Testis (tissue), 3 donors: ENCODE data around the gene NUCB1. TPM values are rescaled to one million over a fixed set of nuclear protein-coding genes. Genes with fewer than 3 reads are reported as not detected.
A peak's percentile ranks its signal among the peaks of the same experiment; 100 is the strongest.
"Not testable (repeated sequence)": the region's sequence is repeated elsewhere in the genome, so short reads cannot be mapped to it uniquely, and the experiment has no call there.

Experiments
- DNase-seq: peaks from one replicate; pipeline ENCODE4 v3.0.0-alpha.2; 2019
- H3K27ac ChIP-seq, 2 donors: fragments of 200-600 bp; sonication (generic); one replicate each; pipeline ENCODE4 v1.5.1; 2019
- H3K27me3 ChIP-seq: fragments of 200-600 bp; sonication (generic); one replicate; pipeline ENCODE4 v1.5.1; 2019
- H3K36me3 ChIP-seq: fragments of 200-600 bp; sonication (generic); one replicate; pipeline ENCODE4 v1.5.1; 2017; ENCODE audit warnings: low read depth; ENCODE audit errors: missing control alignments
- H3K4me1 ChIP-seq: fragments of 200-600 bp; sonication (generic); one replicate; pipeline ENCODE4 v1.5.1; 2019
- H3K4me3 ChIP-seq, 2 donors: fragments of 200-600 bp; sonication (generic); one replicate each; pipeline ENCODE4 v1.5.1; 2017 to 2019
- H3K9me3 ChIP-seq: fragments of 200-600 bp; sonication (generic); one replicate; pipeline ENCODE4 v1.5.1; 2017
- POLR2A ChIP-seq: fragments of 450-650 bp; IDR thresholded peaks from one replicate; pipeline ENCODE4 v1.6.1; 2017; ENCODE audit warnings: antibody characterized with exemption, mild to moderate bottlenecking, moderate library complexity
- WGBS, 2 donors: methylation state at CpG; one replicate each; pipeline ENCODE4 v1.1.5; 2018; 5-methylcytosine and 5-hydroxymethylcytosine counted together
- intact Hi-C: fragments of 100-400 bp; cut with DNase I; formaldehyde crosslinking; loops from one replicate; pipeline ENCODE4 v1.15.1; 2023; ENCODE audit warnings: low total_unique reads
- polyA plus RNA-seq: library from polyadenylated mRNA; stranded (reverse); fragments of 350-450 nt; fragmentation: Illumina TruSeq; extraction: RNeasy Lipid Tissue Mini Kit (QIAGEN cat#74804); gene quantifications from one replicate; pipeline ENCODE4 v1.2.3, GENCODE V29; 2014; ENCODE audit warnings: low read depth, low replicate concordance; ENCODE audit not compliant: insufficient read depth
- total RNA-seq, 2 donors: library from RNA; depleted of rRNA; stranded (reverse); fragments of >200 nt; gene quantifications; one replicate each; pipeline ENCODE4 v1.2.3, GENCODE V29; 2016
- TF ChIP-seq, protein P1 (sequence below), 3 experiments: fragments of 450-650 bp in 2 of 3; fragments of 200-600 bp in 1 of 3; sonication (generic) in 1 of 3; IDR thresholded peaks; one replicate each; pipeline ENCODE4 v1.5.1; 2016 to 2019; ENCODE audit warnings: antibody characterized with exemption in 3 of 3, mild to moderate bottlenecking in 2 of 3, moderate library complexity in 1 of 3

Gene NUCB1
- total and polyA plus RNA-seq, 3 donors from 2014 or later: 136 to 208 (median 139) TPM

DNA sequence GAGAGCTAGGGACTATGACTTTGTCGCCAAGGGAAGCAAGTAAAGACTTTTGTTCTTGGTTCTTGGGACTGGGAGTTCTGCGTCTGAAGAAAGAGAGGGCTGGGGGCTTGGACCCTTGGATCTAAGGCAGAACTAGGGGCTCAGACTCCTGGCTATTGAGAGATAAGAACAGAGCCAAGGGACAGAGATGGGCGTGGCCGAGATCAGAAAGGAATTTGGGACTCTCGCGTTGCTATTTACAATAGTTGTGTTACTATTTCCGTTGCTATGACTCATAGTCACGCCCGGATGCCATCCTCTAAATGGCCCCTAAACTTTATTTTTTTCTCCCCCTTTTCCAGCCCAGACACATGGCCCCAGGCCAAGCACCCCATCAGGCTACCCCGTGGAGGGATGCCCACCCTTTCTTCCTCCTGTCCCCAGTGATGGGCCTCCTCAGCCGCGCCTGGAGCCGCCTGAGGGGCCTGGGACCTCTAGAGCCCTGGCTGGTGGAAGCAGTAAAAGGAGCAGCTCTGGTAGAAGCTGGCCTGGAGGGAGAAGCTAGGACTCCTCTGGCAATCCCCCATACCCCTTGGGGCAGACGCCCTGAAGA, 27.1 kb upstream of the NUCB1 start:
- H3K27ac ChIP-seq: peak overlapping the region; percentile 100
- DNase-seq: peak; percentile 94
- H3K4me3 ChIP-seq: peak overlapping the region; percentile 98 to 100
- H3K4me1 ChIP-seq: peaks cover 32% of the 10 kb centered on the region
- no peaks in the 10 kb centered on the region for H3K27me3 ChIP-seq
- WGBS, 2 donors: 2 to 10% methylated on average over 13 to 14 of the region's 14 CpGs
- TF ChIP-seq, protein P1, sequence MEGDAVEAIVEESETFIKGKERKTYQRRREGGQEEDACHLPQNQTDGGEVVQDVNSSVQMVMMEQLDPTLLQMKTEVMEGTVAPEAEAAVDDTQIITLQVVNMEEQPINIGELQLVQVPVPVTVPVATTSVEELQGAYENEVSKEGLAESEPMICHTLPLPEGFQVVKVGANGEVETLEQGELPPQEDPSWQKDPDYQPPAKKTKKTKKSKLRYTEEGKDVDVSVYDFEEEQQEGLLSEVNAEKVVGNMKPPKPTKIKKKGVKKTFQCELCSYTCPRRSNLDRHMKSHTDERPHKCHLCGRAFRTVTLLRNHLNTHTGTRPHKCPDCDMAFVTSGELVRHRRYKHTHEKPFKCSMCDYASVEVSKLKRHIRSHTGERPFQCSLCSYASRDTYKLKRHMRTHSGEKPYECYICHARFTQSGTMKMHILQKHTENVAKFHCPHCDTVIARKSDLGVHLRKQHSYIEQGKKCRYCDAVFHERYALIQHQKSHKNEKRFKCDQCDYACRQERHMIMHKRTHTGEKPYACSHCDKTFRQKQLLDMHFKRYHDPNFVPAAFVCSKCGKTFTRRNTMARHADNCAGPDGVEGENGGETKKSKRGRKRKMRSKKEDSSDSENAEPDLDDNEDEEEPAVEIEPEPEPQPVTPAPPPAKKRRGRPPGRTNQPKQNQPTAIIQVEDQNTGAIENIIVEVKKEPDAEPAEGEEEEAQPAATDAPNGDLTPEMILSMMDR (IDR thresholded peaks at IDR 0.05): no peak
- TF ChIP-seq POLR2A: no peak
- H3K9me3 ChIP-seq: no peaks in the 10 kb centered on the region
- no peaks in the 10 kb centered on the region for H3K36me3 ChIP-seq
- intact Hi-C loops: no loop called here

DNA sequence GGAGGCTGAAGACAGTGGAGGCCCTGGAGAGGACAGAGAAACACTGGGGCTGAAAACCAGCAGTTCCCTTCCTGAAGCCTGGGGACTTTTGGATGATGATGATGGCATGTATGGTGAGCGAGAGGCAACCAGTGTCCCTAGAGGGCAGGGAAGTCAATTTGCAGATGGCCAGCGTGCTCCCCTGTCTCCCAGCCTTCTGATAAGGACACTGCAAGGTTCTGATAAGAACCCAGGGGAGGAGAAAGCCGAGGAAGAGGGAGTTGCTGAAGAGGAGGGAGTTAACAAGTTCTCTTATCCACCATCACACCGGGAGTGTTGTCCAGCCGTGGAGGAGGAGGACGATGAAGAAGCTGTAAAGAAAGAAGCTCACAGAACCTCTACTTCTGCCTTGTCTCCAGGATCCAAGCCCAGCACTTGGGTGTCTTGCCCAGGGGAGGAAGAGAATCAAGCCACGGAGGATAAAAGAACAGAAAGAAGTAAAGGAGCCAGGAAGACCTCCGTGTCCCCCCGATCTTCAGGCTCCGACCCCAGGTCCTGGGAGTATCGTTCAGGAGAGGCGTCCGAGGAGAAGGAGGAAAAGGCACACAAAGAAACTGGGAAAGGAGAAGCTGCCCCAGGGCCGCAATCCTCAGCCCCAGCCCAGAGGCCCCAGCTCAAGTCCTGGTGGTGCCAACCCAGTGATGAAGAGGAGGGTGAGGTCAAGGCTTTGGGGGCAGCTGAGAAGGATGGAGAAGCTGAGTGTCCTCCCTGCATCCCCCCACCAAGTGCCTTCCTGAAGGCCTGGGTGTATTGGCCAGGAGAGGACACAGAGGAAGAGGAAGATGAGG, 26.4 kb upstream of the NUCB1 start:
- no peak for TF ChIP-seq POLR2A
- TF ChIP-seq, protein P1 (IDR thresholded peaks at IDR 0.05): no peak
- no peaks in the 10 kb centered on the region for H3K9me3 ChIP-seq
- H3K4me3 ChIP-seq: peak overlapping the region; percentile 98 to 100
- no peaks in the 10 kb centered on the region for H3K36me3 ChIP-seq
- H3K4me1 ChIP-seq: peaks cover 27% of the 10 kb centered on the region
- 33 to 52% methylated on average over 14 of the region's 14 CpGs for WGBS, 2 donors
- no peaks in the 10 kb centered on the region for H3K27me3 ChIP-seq
- peak overlapping the region; percentile 100 for H3K27ac ChIP-seq
- peak; percentile 72 for DNase-seq
- intact Hi-C loops: no loop called here

GRCh38 chr19:48874303-48875135, 25.6 kb upstream of the NUCB1 start:
- DNase-seq: no peak

DNA sequence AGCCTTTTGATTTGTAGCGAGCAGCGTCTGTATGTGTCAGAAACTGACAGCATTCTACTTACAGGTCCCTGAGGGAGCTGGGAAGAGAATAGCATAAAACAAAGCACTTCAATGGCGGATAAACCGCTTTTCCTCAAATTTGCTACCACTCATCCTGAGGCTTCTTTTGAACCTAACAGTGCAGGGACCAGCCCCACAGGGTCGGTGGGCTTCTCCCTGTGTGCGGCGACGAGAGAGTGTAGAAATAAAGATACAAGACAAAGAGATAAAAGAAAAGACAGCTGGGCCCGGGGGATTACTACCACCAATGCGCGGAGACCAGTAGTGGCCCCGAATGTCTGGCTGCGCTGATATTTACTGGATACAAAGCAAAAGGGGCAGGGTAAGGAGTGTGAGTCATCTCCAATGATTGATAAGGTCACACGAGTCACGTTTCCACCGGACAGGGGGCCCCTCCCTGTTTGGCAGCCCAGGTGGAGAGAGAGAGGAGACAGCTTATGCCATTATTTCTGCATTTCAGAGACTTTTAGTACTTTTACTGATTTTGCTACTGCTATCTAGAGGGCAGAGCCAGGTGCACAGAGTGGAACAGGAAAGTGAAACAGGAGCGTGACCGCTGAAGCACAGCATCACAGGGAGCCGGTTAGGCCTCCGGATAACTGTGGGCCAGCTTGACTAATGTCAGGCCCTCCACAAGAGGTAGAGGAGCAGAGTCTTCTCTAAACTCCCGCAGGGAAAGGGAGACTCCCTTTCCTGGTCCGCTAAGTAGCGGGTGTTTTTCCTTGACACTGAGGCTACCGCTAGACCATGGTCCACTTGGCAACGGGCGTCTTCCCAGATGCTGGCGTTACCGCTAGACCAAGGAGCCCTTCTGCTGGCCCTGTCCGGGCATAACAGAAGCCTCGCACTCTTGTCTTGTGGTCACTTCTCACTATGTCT, 23.8 kb upstream of the NUCB1 start:
- 75 to 76% methylated on average over 30 of the region's 30 CpGs for WGBS, 2 donors
- DNase-seq, intact Hi-C loops, H3K36me3 ChIP-seq, H3K27me3 ChIP-seq, H3K9me3 ChIP-seq, H3K4me3 ChIP-seq: not testable (repeated sequence)
- Histone ChIP-seq H3K27ac (peak overlapping the region; percentile 100), H3K4me1 (peaks cover 27% of the 10 kb centered on the region)

More at GRCh38 chr19:48874303-48875135, 25.6 kb upstream of the NUCB1 start:
- Histone ChIP-seq H3K27ac (peak overlapping the region; percentile 100), H3K36me3 (no peaks in the 10 kb centered on the region), H3K4me1 (peaks cover 27% of the 10 kb centered on the region), H3K27me3 (no peaks in the 10 kb centered on the region), H3K9me3 (no peaks in the 10 kb centered on the region), H3K4me3 (peak overlapping the region; percentile 98 to 100)
- WGBS, 2 donors: 33 to 40% methylated on average over 17 of the region's 17 CpGs
- intact Hi-C loops: no loop called here
- TF ChIP-seq, protein P1 (IDR thresholded peaks at IDR 0.05): no peak
- TF ChIP-seq POLR2A: no peak
